PC-3 (cell line): ENCODE data around the gene SLC7A10. TPM values are rescaled to one million over a fixed set of nuclear protein-coding genes. Genes with fewer than 3 reads are reported as not detected.

Experiments
- ATAC-seq: fragments of 200-7000 bp; cut with Tn5 transposase; 2 replicates; pipeline ENCODE4 v1.9.1; 2020; ENCODE audit warnings: mild to moderate bottlenecking, moderate library complexity
- BruUV-seq: library from RNA; stranded (reverse); fragments of 400-500 nt; replicated peaks from 2 replicates; lab custom pipeline; 2021; lab: Mats Ljungman, UMichigan
- CTCF ChIA-PET: fragments of 300-600 bp; sonication (Branson Sonifier 250); formaldehyde crosslinking; loops from one replicate; lab custom pipeline; 2022; ENCODE audit warnings: antibody characterized with exemption; lab: Charles Lee
- POLR2A ChIA-PET: fragments of 300-600 bp; sonication (Branson Sonifier 250); formaldehyde crosslinking; loops from one replicate; lab custom pipeline; 2022; ENCODE audit warnings: antibody characterized with exemption; ENCODE audit not compliant: unreplicated experiment; lab: Charles Lee
- DNase-seq: peaks from one replicate; pipeline ENCODE4 v3.0.0-alpha.2; 2015
- H2AFZ ChIP-seq: fragments of 300-600 bp; sonication (generic); 2 replicates; pipeline ENCODE4 v1.6.0; 2016; ENCODE audit warnings: antibody characterized with exemption, low read length
- H3F3A ChIP-seq: fragments of 300-600 bp; sonication (generic); one replicate; pipeline ENCODE4 v1.6.0; 2017; ENCODE audit warnings: antibody characterized with exemption, low read length, control low read depth, mild to moderate bottlenecking; ENCODE audit not compliant: unreplicated experiment
- H3K27ac ChIP-seq: fragments of 300-600 bp; sonication (generic); 2 replicates; pipeline ENCODE4 v1.5.1; 2016; ENCODE audit warnings: mild to moderate bottlenecking, low read length
- H3K27me3 ChIP-seq: fragments of 300-600 bp; sonication (generic); 2 replicates; pipeline ENCODE4 v1.6.1; 2016; ENCODE audit warnings: low read length, mixed read lengths
- H3K36me3 ChIP-seq: fragments of 300-600 bp; sonication (generic); 2 replicates; pipeline ENCODE4 v1.6.1; 2016; ENCODE audit warnings: low read depth, mixed run types, low read length, mixed read lengths
- H3K4me1 ChIP-seq: fragments of 300-600 bp; sonication (generic); 2 replicates; pipeline ENCODE4 v1.5.1; 2016; ENCODE audit warnings: low read length; ENCODE audit not compliant: insufficient read depth
- H3K4me2 ChIP-seq: fragments of 300-600 bp; sonication (generic); 2 replicates; pipeline ENCODE4 v1.6.0; 2016; ENCODE audit warnings: low read length
- H3K4me3 ChIP-seq: fragments of 300-600 bp; sonication (generic); 2 replicates; pipeline ENCODE4 v1.5.1; 2016; ENCODE audit warnings: mild to moderate bottlenecking, low read length, mixed read lengths
- H3K79me2 ChIP-seq: fragments of 300-600 bp; sonication (generic); 2 replicates; pipeline ENCODE4 v1.6.1; 2017; ENCODE audit warnings: low read length, mixed read lengths
- H3K9ac ChIP-seq: fragments of 300-600 bp; sonication (generic); 2 replicates; pipeline ENCODE4 v1.6.0; 2016; ENCODE audit warnings: mild to moderate bottlenecking, low read length
- H3K9me2 ChIP-seq: fragments of 300-600 bp; sonication (generic); replicated peaks from 2 replicates; pipeline ENCODE4 v1.6.1; 2016; ENCODE audit warnings: mixed run types, low read length, mixed read lengths
- H3K9me3 ChIP-seq: fragments of 300-600 bp; sonication (generic); 2 replicates; pipeline ENCODE4 v1.6.1; 2016; ENCODE audit warnings: low read length, mixed read lengths
- H4K20me1 ChIP-seq: fragments of 300-600 bp; sonication (generic); 2 replicates; pipeline ENCODE4 v1.6.1; 2016; ENCODE audit warnings: low read length, mixed read lengths
- EZH2 ChIP-seq: fragments of 300-600 bp; sonication (generic); IDR thresholded peaks from one replicate; pipeline ENCODE4 v1.6.1; 2017; ENCODE audit warnings: antibody characterized with exemption, mild to moderate bottlenecking, low read length; ENCODE audit not compliant: unreplicated experiment
- EZH2phosphoT487 ChIP-seq: fragments of 300-600 bp; sonication (generic); IDR thresholded peaks from 2 replicates; pipeline ENCODE4 v1.6.1; 2018; ENCODE audit warnings: mild to moderate bottlenecking, antibody characterized with exemption, low read length, borderline replicate concordance
- intact Hi-C: fragments of 100-400 bp; cut with micrococcal nuclease; formaldehyde crosslinking; loops from 2 replicates; pipeline ENCODE4 v1.9.0; 2023
- total RNA-seq: library from RNA; depleted of rRNA; stranded (reverse); fragments of >200 nt; gene quantifications from 2 replicates; pipeline ENCODE4 v1.2.3, GENCODE V29; 2014
- TF ChIP-seq, protein P1 (sequence below): fragments of 300-600 bp; sonication (generic); conservative IDR thresholded peaks from 2 replicates; pipeline ENCODE4 v1.5.1; 2017; ENCODE audit warnings: antibody characterized with exemption, low read depth, mild to moderate bottlenecking, low read length

SLC7A10 gene
- total RNA-seq, 1 experiment from 2014 or later: not detected

DNA sequence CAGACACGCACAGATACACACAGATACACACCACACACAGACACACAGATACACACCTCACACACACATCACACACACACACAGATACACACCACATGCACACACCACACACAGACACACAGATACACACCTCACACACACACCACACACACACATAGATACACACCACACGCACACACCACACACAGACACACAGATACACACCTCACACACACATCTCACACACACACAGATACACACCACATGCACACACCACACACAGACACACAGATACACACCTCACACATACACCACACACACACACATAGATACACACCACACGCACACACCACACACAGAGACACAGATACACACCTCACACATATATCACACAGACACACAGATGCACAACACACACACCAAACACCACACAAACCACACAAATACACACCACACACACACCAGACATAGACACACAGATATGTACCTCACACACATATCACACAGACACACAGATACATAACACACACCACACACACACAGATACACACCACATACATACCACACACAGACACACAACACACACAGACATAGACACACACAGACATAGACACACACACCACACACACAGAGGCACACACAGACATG lies 24.2 kb upstream of the SLC7A10 start:
- BruUV-seq: no TSS peak
- ATAC-seq (no peak), DNase-seq (no peak)
- Histone ChIP-seq H4K20me1 (no peaks in the 10 kb centered on the region), H3K4me2 (no peak overlapping the region), H2AFZ (no peak overlapping the region), H3F3A (no peaks in the 10 kb centered on the region), H3K4me3 (no peak overlapping the region), H3K4me1 (no peaks in the 10 kb centered on the region), H3K9me2 (no peaks in the 10 kb centered on the region), H3K79me2 (no peaks in the 10 kb centered on the region), H3K27ac (no peak overlapping the region), H3K9ac (no peak overlapping the region), H3K36me3 (no peaks in the 10 kb centered on the region), H3K27me3 (no peaks in the 10 kb centered on the region), H3K9me3 (no peaks in the 10 kb centered on the region)
- TF ChIP-seq EZH2phosphoT487 (no peak), EZH2 (no peak)
- TF ChIP-seq, protein P1, sequence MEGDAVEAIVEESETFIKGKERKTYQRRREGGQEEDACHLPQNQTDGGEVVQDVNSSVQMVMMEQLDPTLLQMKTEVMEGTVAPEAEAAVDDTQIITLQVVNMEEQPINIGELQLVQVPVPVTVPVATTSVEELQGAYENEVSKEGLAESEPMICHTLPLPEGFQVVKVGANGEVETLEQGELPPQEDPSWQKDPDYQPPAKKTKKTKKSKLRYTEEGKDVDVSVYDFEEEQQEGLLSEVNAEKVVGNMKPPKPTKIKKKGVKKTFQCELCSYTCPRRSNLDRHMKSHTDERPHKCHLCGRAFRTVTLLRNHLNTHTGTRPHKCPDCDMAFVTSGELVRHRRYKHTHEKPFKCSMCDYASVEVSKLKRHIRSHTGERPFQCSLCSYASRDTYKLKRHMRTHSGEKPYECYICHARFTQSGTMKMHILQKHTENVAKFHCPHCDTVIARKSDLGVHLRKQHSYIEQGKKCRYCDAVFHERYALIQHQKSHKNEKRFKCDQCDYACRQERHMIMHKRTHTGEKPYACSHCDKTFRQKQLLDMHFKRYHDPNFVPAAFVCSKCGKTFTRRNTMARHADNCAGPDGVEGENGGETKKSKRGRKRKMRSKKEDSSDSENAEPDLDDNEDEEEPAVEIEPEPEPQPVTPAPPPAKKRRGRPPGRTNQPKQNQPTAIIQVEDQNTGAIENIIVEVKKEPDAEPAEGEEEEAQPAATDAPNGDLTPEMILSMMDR: no peak
- ChIA-PET POLR2A (no interaction called here), CTCF (no interaction called here)
- intact Hi-C loops: loop anchor here (10.0 kb wide), 1 partner anchor 45 kb away; no protein-coding TSS in a partner anchor

DNA sequence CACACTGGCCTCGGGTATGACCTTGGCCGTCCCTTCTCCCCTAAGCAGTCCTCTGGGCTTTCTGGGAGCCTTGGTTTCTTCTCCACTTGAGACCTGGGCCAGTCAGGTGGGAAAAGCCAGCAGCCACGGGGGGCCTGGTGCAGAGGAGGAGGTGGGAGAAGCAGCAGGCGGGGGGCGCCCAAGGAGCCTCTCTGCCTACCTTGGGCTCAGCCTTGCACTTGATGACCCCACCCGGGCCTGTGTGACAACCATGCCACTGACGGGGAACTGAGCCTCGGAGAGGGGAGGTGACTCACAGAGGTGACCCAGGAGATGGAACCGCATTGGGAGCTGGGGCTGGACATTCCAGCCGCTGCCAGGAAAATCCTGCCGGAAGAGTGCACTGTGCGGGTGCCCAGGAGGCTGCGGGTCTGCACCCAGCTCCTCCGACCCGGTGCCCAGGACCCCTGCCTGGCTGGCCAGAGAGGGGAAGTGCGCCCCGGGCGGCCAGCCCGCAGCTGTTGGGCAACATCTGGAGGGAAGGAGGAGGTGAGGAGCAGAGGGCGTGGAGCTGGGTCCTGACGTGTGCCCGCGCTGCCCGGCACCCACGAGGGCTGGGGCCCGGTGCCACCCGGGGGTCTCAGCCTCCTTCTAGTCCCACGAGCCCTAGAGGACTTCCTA lies 23.4 kb upstream of the SLC7A10 start:
- no peaks in the 10 kb centered on the region for H3F3A ChIP-seq
- H3K27me3 ChIP-seq: no peaks in the 10 kb centered on the region
- H3K4me3 ChIP-seq: no peak overlapping the region
- intact Hi-C loops: loop anchor here (10.0 kb wide), 1 partner anchor 46 kb away; no protein-coding TSS in a partner anchor
- no peak overlapping the region for H2AFZ ChIP-seq
- H3K4me2 ChIP-seq: no peak overlapping the region
- ATAC-seq (peak; percentile 60), DNase-seq (peak; percentile 39)
- ChIA-PET POLR2A (no interaction called here), CTCF (no interaction called here)
- H3K27ac ChIP-seq: no peak overlapping the region
- no TSS peak for BruUV-seq
- no peaks in the 10 kb centered on the region for H3K4me1 ChIP-seq
- no peaks in the 10 kb centered on the region for H3K9me2 ChIP-seq
- H4K20me1 ChIP-seq: no peaks in the 10 kb centered on the region
- H3K79me2 ChIP-seq: no peaks in the 10 kb centered on the region
- H3K9ac ChIP-seq: no peak overlapping the region
- TF ChIP-seq, protein P1: no peak
- TF ChIP-seq EZH2: no peak
- no peak for TF ChIP-seq EZH2phosphoT487
- H3K36me3 ChIP-seq: no peaks in the 10 kb centered on the region
- no peaks in the 10 kb centered on the region for H3K9me3 ChIP-seq

DNA sequence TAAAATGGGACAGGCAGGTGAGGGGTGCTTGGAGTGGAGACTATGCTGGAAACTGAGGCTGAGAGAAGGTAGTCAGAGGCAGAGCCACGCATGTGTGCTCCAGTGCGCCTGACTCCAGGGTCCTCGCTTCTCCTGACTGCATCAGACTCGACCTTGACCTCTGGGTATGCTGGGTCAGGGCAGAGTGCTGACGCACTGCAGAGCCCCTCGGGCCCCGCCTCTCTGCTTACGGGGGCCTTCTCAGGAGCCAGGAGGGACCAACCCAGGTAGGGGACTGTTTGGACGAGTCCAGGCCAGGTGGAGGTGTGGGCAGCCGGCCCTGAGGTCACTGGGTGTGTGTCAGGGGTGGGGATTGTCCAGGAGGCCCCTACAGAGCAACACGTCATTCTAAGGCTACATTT lies 22.9 kb upstream of the SLC7A10 start:
- no peak overlapping the region for H2AFZ ChIP-seq
- DNase-seq (no peak), ATAC-seq (no peak)
- H3K9me2 ChIP-seq: no peaks in the 10 kb centered on the region
- no peaks in the 10 kb centered on the region for H3K36me3 ChIP-seq
- H3F3A ChIP-seq: no peaks in the 10 kb centered on the region
- intact Hi-C loops: loop anchor here (10.0 kb wide), 1 partner anchor 46 kb away; no protein-coding TSS in a partner anchor
- H3K27ac ChIP-seq: no peak overlapping the region
- no peak for TF ChIP-seq EZH2phosphoT487
- TF ChIP-seq, protein P1: no peak
- no peak for TF ChIP-seq EZH2
- H3K4me1 ChIP-seq: no peaks in the 10 kb centered on the region
- no TSS peak for BruUV-seq
- no peaks in the 10 kb centered on the region for H3K27me3 ChIP-seq
- no peak overlapping the region for H3K9ac ChIP-seq
- no peaks in the 10 kb centered on the region for H4K20me1 ChIP-seq
- H3K4me3 ChIP-seq: no peak overlapping the region
- no peak overlapping the region for H3K4me2 ChIP-seq
- CTCF ChIA-PET: no interaction called here
- no peaks in the 10 kb centered on the region for H3K9me3 ChIP-seq
- POLR2A ChIA-PET: no interaction called here
- H3K79me2 ChIP-seq: no peaks in the 10 kb centered on the region
